ENCODE data around the gene SLC39A12. TPM values are rescaled to one million over a fixed set of nuclear protein-coding genes. Genes with fewer than 3 reads are reported as not detected.

Gene SLC39A12
- total and polyA plus RNA-seq, 10 of the 15 experiments (the other 5 are each of a cell fraction or from before 2014, with no cell fraction given), result 0.47 to 1.5 (median 0.68) TPM; not detected in 1

DNA sequence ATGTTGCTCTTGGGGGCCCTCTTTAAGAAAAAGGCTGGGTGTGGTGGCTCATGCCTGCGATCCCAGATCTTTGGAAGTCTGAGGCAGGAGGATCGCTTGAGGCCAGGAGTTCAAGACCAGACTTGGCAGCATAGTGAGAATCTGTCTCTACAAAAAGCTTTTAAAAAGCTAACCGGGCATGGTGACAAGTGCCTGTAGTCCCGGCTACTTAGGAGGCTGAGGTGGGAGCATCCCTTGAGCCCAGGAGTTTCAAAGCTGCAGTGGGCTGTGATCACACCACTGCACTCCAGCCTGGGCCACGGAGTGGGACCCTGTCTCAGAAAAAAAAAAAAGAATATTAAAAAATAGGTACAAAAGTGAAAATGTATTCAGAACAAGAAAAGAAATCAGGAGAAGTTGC, 38.1 kb upstream of the SLC39A12 start:
- no peak for FAIRE-seq
- POLR2A ChIA-PET, result no interaction called here
- H3K9me3 ChIP-seq (replicated peaks; ENCODE audit: control insufficient read depth, insufficient read depth, low read length), result no peaks in the 10 kb centered on the region
- H3K4me1 ChIP-seq (ENCODE audit: control insufficient read depth, insufficient read depth, low read length), result no peaks in the 10 kb centered on the region
- no peak overlapping the region for H2AFZ ChIP-seq (ENCODE audit: control insufficient read depth, low read depth, low read length)
- no peaks in the 10 kb centered on the region for H3K36me3 ChIP-seq (ENCODE audit: control insufficient read depth in 2 of 2, insufficient read depth in 2 of 2, low read length in 1 of 2)
- H3K9ac ChIP-seq (ENCODE audit: control insufficient read depth, insufficient read depth, low read length), result no peak overlapping the region
- BruUV-seq (replicated peaks), result no TSS peak
- no peaks in the 10 kb centered on the region for H3K27me3 ChIP-seq (replicated peaks in 1 of 2; ENCODE audit: control insufficient read depth in 2 of 2, insufficient read depth in 2 of 2, low read length in 1 of 2)
- no peaks in the 10 kb centered on the region for H3K79me2 ChIP-seq (ENCODE audit: control insufficient read depth, insufficient read depth, low read length)
- no peak for DNase-seq (ENCODE audit: low read depth, low spot score)
- CTCF ChIA-PET, result interaction anchor here (0.6 kb wide), 1 partner anchor 273 kb away, joined by 3 read pairs; no protein-coding TSS in a partner anchor
- H3K4me3 ChIP-seq, result no peak overlapping the region
- intact Hi-C loops (cut with micrococcal nuclease; ENCODE audit: unreplicated experiment) (no loop called here), in situ Hi-C loops (cut with MboI) (no loop called here)
- no peak for ATAC-seq
- 44% methylated on average over 5 of the region's 5 CpGs for WGBS (ENCODE audit: insufficient coverage, insufficient replicate concordance, low lambda C conversion rate, missing lambda C conversion rate)
- TF ChIP-seq, protein P1, sequence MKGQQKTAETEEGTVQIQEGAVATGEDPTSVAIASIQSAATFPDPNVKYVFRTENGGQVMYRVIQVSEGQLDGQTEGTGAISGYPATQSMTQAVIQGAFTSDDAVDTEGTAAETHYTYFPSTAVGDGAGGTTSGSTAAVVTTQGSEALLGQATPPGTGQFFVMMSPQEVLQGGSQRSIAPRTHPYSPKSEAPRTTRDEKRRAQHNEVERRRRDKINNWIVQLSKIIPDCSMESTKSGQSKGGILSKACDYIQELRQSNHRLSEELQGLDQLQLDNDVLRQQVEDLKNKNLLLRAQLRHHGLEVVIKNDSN (IDR thresholded peaks at IDR 0.05; ENCODE audit: borderline replicate concordance, extremely low read length, insufficient read depth, low read depth, low read length), result no peak
- TF ChIP-seq NFYB (IDR thresholded peaks at IDR 0.05; ENCODE audit: insufficient read depth, low read depth, low read length), result no peak
- no peak overlapping the region for H3K4me2 ChIP-seq (ENCODE audit: control insufficient read depth, insufficient read depth)
- H3K27ac ChIP-seq (ENCODE audit: control insufficient read depth, insufficient read depth), result no peak overlapping the region
- RAD21 ChIA-PET (ENCODE audit: unreplicated experiment), result no interaction called here
- SMC1A ChIA-PET (ENCODE audit: uncharacterized antibody, unreplicated experiment), result no interaction called here
- H4K20me1 ChIP-seq (ENCODE audit: control insufficient read depth, insufficient read depth), result no peaks in the 10 kb centered on the region

DNA sequence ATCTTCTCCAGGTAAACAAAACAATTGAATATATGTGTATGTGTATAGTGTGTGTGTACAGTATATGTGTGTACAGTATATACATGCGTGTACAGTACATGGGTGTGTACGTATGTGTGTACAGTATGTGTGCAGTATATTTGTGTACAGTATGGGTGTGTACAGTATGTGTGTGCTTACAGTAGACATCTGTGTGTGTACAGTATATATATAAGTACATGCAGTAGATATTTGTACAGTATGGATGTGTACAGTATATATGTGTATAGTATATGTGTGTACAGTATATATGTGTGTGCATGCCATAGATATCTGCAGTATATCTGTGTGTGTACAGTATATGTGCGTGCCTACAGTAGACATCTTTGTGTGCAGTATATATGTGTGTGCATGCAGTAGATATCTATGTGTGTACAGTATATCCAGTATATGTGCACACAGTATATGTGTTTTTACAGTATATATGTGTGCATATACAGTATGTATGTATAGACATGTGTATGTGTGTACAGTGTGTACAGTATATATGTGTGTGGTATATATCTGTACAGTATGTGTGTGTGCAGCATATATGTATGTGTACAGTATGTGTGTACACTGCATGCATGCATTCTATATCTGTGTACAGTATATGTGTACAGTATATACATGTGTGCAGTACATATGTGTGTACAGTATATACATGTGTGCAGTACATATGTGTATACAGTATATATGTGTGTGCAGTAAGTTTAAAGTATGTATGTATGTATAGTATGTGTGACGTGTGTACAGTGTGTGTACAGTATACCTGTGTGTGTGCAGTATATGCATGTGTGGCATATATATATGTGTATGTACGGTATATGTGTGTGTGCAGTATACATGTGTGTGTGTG, 37.3 kb upstream of the SLC39A12 start:
- no peak for FAIRE-seq
- Histone ChIP-seq H3K27me3 (replicated peaks in 1 of 2; ENCODE audit: control insufficient read depth in 2 of 2, insufficient read depth in 2 of 2, low read length in 1 of 2) (no peaks in the 10 kb centered on the region), H3K9ac (ENCODE audit: control insufficient read depth, insufficient read depth, low read length) (no peak overlapping the region), H4K20me1 (ENCODE audit: control insufficient read depth, insufficient read depth) (no peaks in the 10 kb centered on the region), H3K4me1 (ENCODE audit: control insufficient read depth, insufficient read depth, low read length) (no peaks in the 10 kb centered on the region), H2AFZ (ENCODE audit: control insufficient read depth, low read depth, low read length) (no peak overlapping the region), H3K27ac (ENCODE audit: control insufficient read depth, insufficient read depth) (no peak overlapping the region), H3K36me3 (ENCODE audit: control insufficient read depth in 2 of 2, insufficient read depth in 2 of 2, low read length in 1 of 2) (no peaks in the 10 kb centered on the region), H3K4me3 (no peak overlapping the region), H3K79me2 (ENCODE audit: control insufficient read depth, insufficient read depth, low read length) (no peaks in the 10 kb centered on the region), H3K4me2 (ENCODE audit: control insufficient read depth, insufficient read depth) (no peak overlapping the region), H3K9me3 (replicated peaks; ENCODE audit: control insufficient read depth, insufficient read depth, low read length) (no peaks in the 10 kb centered on the region)
- RAD21 ChIA-PET (ENCODE audit: unreplicated experiment), result no interaction called here
- DNase-seq (ENCODE audit: low read depth, low spot score), result no peak
- intact Hi-C loops (cut with micrococcal nuclease; ENCODE audit: unreplicated experiment), result no loop called here
- no peak for ATAC-seq
- 64% methylated on average over 5 of the region's 5 CpGs for WGBS (ENCODE audit: insufficient coverage, insufficient replicate concordance, low lambda C conversion rate, missing lambda C conversion rate)
- POLR2A ChIA-PET, result no interaction called here
- in situ Hi-C loops (cut with MboI), result no loop called here
- no TSS peak for BruUV-seq (replicated peaks)
- SMC1A ChIA-PET (ENCODE audit: uncharacterized antibody, unreplicated experiment), result no interaction called here
- CTCF ChIA-PET, result interaction anchor here (0.6 kb wide), 1 partner anchor 273 kb away, joined by 3 read pairs; no protein-coding TSS in a partner anchor
- TF ChIP-seq EED (IDR thresholded peaks at IDR 0.05; ENCODE audit: low read depth), result no peak
- no peak for TF ChIP-seq GABPA (IDR thresholded peaks at IDR 0.05; ENCODE audit: low read depth)
- no peak for TF ChIP-seq PML (IDR thresholded peaks at IDR 0.05; ENCODE audit: low read length)
- no peak for TF ChIP-seq ZBED1 (IDR thresholded peaks at IDR 0.05; ENCODE audit: borderline replicate concordance)
- TF ChIP-seq BCL11A (IDR thresholded peaks at IDR 0.05; ENCODE audit: low read depth, low read length), result no peak
- no peak for TF ChIP-seq WRNIP1 (IDR thresholded peaks at IDR 0.05; ENCODE audit: borderline replicate concordance, low read depth, low read length)
- TF ChIP-seq, protein P2, sequence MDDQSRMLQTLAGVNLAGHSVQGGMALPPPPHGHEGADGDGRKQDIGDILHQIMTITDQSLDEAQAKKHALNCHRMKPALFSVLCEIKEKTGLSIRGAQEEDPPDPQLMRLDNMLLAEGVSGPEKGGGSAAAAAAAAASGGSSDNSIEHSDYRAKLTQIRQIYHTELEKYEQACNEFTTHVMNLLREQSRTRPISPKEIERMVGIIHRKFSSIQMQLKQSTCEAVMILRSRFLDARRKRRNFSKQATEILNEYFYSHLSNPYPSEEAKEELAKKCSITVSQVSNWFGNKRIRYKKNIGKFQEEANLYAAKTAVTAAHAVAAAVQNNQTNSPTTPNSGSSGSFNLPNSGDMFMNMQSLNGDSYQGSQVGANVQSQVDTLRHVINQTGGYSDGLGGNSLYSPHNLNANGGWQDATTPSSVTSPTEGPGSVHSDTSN (IDR thresholded peaks at IDR 0.05; ENCODE audit: insufficient replicate concordance, low read depth, low read length), result no peak
- TF ChIP-seq SPI1 (IDR thresholded peaks at IDR 0.05; ENCODE audit: borderline replicate concordance, insufficient read depth, low read depth, low read length), result no peak
- TF ChIP-seq, protein P3, sequence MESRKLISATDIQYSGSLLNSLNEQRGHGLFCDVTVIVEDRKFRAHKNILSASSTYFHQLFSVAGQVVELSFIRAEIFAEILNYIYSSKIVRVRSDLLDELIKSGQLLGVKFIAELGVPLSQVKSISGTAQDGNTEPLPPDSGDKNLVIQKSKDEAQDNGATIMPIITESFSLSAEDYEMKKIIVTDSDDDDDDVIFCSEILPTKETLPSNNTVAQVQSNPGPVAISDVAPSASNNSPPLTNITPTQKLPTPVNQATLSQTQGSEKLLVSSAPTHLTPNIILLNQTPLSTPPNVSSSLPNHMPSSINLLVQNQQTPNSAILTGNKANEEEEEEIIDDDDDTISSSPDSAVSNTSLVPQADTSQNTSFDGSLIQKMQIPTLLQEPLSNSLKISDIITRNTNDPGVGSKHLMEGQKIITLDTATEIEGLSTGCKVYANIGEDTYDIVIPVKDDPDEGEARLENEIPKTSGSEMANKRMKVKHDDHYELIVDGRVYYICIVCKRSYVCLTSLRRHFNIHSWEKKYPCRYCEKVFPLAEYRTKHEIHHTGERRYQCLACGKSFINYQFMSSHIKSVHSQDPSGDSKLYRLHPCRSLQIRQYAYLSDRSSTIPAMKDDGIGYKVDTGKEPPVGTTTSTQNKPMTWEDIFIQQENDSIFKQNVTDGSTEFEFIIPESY (IDR thresholded peaks at IDR 0.05), result no peak
